PFSK-1 (cell line): ENCODE data around the gene RALGAPA2.

Experiments
- FOXP2 ChIP-seq: optimal IDR thresholded peaks from 2 replicates; pipeline ENCODE3; 2011; ENCODE audit warnings: borderline replicate concordance, control low read depth, inconsistent platforms; ENCODE audit not compliant: insufficient read depth; ENCODE audit errors: extremely low read length, extremely low read depth
- POLR2AphosphoS5 ChIP-seq: IDR thresholded peaks from 2 replicates; pipeline ENCODE4 v1.6.1; 2012; ENCODE audit warnings: low read depth, mild to moderate bottlenecking, control low read depth, low read length, moderate library complexity
- SIN3A ChIP-seq: IDR thresholded peaks from 2 replicates; pipeline ENCODE4 v1.6.1; 2012; ENCODE audit warnings: mild to moderate bottlenecking, low read length, moderate library complexity, borderline replicate concordance; ENCODE audit not compliant: insufficient read depth
- TAF1 ChIP-seq: IDR thresholded peaks from 2 replicates; pipeline ENCODE4 v1.6.1; 2012; ENCODE audit warnings: low read length, control low read depth, borderline replicate concordance; ENCODE audit not compliant: insufficient read depth
- TF ChIP-seq, protein P1 (sequence below), 2 experiments: IDR thresholded peaks; 2 replicates each; pipeline versions ENCODE4 v1.6.1 to v1.8.0; 2011 to 2012; ENCODE audit warnings: low read depth in 2 of 2, low read length in 2 of 2, control low read depth in 1 of 2, inconsistent platforms in 1 of 2, mild to moderate bottlenecking in 1 of 2, moderate library complexity in 1 of 2; ENCODE audit not compliant: insufficient read depth in 1 of 2

The RALGAPA2 gene

DNA sequence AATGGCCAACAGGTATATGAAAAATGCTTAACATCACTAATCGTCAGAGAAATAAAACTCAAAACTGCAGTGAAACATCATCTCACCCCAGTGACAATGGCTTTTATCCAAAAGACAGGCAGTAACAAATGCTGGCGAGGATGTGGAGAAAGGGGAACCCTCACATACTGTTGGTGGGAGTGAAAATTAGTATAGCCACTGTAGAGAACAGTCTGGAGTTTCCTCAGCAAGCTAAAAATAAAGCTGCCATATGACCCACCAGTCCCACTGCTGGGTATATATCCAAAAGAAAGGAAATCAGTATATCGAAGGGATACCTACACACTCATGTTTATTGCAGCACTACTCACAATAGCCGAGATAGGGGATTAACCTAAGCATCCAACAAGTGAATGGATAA lies 368.0 kb downstream of the RALGAPA2 start:
- TF ChIP-seq TAF1 (no peak), POLR2AphosphoS5 (no peak), SIN3A (no peak), FOXP2 (no peak)
- TF ChIP-seq, protein P1, sequence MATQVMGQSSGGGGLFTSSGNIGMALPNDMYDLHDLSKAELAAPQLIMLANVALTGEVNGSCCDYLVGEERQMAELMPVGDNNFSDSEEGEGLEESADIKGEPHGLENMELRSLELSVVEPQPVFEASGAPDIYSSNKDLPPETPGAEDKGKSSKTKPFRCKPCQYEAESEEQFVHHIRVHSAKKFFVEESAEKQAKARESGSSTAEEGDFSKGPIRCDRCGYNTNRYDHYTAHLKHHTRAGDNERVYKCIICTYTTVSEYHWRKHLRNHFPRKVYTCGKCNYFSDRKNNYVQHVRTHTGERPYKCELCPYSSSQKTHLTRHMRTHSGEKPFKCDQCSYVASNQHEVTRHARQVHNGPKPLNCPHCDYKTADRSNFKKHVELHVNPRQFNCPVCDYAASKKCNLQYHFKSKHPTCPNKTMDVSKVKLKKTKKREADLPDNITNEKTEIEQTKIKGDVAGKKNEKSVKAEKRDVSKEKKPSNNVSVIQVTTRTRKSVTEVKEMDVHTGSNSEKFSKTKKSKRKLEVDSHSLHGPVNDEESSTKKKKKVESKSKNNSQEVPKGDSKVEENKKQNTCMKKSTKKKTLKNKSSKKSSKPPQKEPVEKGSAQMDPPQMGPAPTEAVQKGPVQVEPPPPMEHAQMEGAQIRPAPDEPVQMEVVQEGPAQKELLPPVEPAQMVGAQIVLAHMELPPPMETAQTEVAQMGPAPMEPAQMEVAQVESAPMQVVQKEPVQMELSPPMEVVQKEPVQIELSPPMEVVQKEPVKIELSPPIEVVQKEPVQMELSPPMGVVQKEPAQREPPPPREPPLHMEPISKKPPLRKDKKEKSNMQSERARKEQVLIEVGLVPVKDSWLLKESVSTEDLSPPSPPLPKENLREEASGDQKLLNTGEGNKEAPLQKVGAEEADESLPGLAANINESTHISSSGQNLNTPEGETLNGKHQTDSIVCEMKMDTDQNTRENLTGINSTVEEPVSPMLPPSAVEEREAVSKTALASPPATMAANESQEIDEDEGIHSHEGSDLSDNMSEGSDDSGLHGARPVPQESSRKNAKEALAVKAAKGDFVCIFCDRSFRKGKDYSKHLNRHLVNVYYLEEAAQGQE (IDR thresholded peaks at IDR 0.05; ENCODE audit: insufficient read depth in 1 of 2, low read depth in 2 of 2, low read length in 2 of 2) = no peak

DNA sequence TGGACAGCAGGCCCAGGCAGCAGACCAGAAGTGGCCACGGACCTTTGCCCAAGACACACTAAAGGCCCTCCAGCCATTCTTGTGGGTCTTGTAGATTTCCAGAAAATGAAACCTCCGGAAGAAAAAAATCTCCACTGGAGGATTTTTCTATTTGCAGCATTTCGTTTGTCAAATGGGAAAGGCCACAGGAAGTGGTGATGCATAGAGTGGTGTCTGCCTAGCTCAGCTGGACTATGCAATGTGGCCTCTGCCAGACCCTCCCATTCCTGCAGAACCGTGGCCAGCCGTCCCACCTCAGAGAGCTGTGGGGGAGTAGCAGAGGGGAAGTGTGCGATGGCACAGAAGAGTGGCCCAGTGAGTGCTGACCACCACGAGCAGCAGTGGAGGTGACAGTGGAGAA lies 368.5 kb downstream of the RALGAPA2 start:
- TF ChIP-seq POLR2AphosphoS5 (no peak), TAF1 (no peak), FOXP2 (no peak), SIN3A (no peak)
- TF ChIP-seq, protein P1 (IDR thresholded peaks at IDR 0.05; ENCODE audit: insufficient read depth in 1 of 2, low read depth in 2 of 2, low read length in 2 of 2) = no peak
